HCEC 1CT (cell line): Measurements from ENCODE around the gene LZTR1.
"Not testable (repeated sequence)": the region's sequence is repeated elsewhere in the genome, so short reads cannot be mapped to it uniquely, and the experiment has no call there.

Source experiments
- DNase-seq: peaks from one replicate; pipeline ENCODE4 v3.0.0-alpha.2; 2017

The LZTR1 gene

DNA sequence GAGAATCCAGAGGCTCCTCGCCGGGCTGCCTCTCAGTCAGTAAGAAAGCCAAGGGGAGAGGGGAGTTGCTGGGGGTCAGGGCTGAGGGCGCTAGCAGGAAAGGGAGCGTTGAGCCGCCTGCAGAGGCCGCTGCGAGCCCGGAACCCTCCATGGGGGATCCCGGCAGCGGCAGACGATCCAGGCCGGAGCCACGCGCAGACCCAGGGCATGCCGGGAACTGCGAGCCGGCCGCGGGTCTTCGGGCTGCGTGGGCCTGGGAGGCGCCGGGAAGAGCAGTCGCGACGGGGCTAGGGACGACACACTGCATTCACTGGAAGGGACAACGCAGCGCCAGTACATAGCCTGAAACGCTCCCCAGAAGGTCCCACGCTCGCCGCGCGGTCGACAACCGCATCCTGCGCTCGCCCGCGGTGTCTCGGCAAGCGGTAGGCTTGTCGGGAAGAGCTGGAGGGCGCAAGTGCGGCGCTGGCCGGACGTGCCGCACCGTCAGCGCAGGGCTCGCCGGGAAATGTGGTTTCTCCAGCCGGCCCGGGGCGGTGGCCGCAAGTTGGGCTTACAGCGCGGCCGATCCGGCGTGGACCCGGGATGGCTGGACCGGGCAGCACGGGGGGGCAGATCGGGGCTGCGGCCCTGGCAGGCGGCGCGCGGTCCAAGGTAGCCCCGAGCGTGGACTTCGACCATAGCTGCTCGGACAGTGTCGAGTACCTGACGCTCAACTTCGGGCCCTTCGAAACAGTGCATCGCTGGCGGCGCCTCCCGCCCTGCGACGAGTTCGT lies at the start of gene LZTR1:
Gene LZTR1 (plus strand): TSS at position 511 of the 776 bp plus-strand sequence. CDS start 75 bp downstream, at position 586.
- DNase-seq: peak; percentile 82

DNA sequence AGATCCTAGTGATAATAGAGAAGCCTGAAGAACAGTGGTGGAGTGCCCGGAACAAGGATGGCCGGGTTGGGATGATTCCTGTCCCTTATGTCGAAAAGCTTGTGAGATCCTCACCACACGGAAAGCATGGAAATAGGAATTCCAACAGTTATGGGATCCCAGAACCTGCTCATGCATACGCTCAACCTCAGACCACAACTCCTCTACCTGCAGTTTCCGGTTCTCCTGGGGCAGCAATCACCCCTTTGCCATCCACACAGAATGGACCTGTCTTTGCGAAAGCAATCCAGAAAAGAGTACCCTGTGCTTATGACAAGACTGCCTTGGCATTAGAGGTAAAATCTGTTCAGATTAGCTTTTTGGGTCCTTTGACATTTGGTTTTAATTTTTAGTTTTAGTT lies 48.2 kb upstream of the LZTR1 start:
- no peak for DNase-seq

DNA sequence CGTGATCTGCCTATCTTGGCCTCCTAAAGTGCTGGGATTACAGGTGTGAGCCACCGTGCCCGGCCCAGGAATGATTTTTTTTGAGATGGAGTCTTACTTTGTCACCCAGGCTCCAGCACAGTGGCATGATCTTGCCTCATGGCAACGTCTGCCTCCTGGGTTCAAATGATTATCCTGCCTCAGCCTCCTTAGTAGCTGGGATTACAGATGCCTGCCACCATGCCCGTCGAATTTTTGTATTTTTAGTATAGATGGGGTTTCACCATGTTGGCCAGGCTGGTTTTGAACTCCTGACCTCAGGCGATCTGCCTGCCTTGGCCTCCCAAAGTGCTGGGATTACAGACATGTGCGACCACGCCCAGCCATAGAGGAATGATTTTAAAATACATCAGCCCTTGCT lies 47.0 kb upstream of the LZTR1 start:
- DNase-seq: not testable (repeated sequence)

DNA sequence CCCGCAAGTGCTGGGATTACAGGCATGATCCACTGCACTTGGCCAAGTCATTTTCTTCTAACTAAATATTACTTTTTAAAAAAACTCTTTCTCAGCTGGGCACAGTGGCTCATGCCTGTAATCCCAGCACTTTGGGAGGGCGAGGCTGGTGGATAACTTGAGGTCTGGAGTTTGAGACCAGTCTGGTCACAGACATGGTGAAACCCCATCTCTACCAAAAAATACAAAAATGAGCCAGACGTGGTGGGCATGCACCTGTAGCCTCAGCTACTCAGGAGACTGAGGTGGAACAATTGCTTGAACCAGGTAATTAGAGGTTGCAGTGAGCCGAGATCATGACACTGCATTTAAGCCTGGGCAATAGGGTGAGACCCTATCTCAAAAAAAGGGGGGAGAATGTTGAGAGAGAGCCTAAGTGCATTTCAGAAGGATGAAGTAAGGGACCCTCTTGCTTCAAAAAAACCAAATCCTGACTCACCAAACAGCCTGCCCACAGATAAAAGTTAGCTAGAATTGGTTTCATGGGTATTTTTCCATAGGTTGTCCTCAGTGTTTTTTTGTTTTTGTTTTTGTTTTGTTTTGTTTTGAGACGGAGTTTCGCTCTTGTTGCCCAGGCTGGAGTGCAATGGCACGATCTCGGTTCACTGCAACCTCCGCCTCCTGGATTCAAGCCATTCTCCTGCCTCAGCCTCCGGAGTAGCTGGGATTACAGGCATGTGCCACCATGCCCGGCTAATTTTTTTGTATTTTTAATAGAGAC lies 46.1 kb upstream of the LZTR1 start:
- DNase-seq: not testable (repeated sequence)

DNA sequence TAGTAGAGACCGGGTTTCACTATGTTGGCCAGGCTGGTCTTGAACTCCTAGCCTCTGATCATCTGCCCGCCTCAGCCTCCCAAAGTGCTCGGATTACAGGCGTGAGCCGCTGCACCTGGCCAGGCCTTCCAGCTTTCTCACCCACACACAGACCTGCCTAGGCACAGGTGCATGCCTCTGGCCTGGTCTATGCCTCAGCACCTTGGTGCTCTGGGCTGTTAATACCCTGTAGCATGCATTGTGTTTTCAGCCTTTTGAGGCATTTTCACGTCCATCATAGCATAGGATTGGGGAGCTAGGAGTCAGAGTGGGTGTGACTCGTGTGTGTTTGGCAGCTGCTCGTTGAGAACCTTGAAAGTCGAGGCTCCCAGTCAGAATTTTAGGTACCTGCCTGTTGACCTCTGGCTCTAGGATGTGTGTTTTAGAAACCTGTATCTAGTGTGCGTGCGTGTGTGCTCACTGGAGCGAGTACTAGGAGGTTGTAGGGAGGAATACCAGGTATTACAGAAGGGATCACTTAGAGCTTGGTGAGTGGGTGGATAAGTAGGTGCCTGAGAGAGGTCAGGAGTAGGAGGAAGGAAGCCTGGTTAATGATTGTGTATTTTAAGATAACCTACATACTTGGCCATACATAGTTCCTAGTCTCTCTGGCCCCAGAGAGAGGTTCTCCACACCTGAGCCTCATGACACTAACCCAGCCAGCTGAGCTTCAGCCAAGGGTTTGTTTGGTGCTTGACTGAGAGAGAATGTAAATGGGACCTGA lies 44.9 kb upstream of the LZTR1 start:
- no peak for DNase-seq

DNA sequence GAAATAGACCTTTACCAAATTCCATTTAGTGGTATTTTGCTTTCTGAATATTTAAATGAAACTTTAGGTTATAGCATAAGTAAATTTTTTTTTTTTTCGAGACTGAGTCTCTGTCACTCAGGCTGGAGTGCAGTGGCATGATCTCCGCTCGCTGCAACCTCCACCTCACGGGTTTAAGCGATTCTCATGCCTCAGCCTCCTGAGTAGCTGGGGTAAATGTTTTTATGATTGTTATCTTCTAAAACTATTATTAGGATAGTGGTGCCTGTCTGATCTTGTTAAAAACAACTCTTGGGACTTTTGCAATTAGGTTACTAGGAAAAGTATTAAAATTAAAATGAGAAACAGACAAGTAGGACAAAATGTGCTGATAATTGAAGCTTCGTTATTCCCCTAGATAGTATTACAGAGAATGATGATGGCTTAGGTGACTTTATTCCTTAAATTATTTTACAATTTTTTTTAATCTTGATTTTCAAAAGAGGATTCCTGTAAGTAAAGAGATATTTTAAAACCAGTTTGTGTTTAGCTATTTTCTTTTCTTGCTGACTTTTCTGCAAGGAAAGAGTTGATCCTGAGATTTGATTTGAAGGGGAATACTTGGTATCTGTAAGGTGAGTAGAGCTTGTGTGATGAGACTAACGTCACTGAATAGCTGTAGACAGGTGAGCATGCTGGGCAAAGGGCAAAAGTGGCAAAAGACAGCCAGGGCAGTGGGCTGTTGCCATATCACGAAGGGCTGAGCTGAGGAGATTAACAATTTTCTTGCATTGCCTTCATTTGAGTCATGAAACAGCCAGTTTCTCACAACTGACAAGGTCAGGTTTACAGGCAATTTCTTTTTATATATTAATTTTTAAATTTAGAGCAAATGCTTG lies 44.1 kb upstream of the LZTR1 start:
- no peak for DNase-seq

DNA sequence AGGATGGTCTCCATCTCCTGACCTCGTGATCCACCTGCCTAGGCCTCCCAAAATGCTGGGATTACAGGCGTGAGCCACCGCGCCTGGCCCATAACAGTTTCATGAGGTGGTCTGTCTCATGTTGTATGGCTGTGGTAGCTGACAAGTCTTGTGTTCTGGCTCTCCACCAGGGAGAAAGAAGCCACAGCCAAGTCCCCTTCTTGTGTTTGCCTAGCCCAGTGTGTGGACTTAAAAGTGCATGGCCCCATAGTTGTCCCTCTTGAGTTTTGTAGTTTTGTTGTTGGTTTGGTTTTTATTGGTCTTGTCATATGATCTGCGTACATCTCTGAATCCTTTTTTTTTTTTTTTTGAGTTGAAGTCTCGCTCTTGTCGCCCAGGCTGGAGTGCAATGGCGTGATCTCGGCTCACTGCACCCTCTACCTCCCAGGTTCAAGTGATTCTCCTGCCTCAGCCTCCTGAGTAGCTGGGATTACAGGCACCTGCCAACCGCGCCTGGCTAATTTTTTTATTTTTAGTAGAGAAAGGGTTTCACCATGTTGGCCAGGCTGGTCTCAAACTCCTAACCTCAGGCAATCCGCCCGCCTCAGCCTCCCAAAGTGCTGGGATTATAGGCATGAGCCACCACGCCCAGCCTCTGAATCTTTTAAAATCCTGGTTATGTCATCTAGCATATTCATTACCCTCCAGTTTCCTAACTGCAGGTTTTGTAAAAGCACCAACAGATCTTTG lies 42.5 kb upstream of the LZTR1 start:
- not testable (repeated sequence) for DNase-seq

DNA sequence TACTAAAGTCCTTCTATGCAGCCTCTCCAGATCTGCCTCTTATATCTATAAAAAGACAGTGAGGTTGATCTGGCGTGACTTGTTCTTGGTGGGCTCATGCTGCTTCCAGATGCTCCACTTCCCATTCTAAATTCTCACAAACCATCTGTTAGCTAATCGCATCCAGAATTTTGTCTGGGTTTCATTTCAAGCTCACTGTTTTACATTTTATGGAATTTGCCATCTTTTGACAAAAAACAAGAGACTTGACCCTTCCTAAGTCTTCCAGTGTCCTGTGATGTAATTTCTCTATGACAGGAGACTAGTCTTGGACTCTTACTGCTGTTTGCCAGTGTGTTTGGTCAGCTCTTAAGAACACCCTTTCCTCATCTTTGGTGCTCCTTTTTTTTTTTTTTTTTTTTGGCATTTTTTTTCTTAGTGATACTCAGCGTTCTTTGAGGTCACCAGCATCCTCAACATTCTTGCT lies 41.9 kb upstream of the LZTR1 start:
- no peak for DNase-seq

DNA sequence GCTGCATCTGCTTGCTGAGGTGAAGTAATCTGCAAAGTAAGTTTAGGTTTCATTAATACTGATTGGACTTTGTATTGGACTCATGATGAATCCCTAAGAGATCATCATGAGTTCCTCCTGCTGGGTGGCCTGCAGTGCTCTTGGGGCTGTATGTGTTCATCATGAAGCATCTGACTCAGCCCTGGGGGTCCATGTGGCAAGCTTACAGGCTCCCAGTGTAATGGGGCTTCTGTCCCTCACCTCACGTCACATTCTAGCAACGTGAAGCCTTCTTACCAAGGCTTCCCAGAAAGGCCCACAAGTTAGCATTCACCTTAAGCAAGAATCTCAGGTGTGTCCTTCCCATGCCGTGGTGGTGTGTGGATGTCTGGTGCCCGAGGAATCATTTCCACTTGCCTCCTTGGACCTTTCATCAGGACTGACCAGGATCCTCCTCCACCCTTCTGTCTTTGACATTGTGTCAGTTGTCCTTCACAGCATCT lies 41.2 kb upstream of the LZTR1 start:
- no peak for DNase-seq

DNA sequence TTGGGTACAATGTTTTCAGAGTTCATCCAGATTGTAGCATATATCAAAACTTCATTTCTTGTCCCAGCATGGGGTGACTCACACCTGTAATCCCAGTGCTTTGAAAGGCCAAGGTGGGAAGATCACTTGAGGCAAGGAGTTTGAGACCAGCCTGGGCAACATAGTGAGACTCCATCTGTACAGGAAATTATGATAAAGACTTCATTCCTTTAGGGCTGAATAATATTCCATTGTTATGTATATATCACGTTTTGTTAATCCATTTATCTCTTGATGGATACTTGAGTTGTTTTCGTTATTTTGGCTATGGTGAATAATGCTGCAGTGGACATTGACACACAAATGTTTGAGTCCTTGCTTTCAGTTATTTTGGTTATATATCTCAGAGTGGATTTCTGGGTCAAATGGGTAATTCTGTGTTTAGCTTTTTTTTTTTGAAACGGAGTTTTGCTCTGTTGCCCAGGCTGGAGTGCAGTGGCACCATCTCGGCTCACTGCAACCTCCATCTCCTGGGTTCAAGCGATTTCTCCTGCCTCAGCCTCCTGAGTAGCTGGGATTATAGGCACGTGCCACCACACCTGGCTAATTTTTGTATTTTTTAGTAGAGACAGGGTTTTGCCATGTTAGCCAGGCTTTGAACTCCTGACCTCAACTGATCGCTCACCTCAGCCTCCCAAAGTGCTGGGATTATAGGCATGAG lies 39.7 kb upstream of the LZTR1 start:
- not testable (repeated sequence) for DNase-seq

DNA sequence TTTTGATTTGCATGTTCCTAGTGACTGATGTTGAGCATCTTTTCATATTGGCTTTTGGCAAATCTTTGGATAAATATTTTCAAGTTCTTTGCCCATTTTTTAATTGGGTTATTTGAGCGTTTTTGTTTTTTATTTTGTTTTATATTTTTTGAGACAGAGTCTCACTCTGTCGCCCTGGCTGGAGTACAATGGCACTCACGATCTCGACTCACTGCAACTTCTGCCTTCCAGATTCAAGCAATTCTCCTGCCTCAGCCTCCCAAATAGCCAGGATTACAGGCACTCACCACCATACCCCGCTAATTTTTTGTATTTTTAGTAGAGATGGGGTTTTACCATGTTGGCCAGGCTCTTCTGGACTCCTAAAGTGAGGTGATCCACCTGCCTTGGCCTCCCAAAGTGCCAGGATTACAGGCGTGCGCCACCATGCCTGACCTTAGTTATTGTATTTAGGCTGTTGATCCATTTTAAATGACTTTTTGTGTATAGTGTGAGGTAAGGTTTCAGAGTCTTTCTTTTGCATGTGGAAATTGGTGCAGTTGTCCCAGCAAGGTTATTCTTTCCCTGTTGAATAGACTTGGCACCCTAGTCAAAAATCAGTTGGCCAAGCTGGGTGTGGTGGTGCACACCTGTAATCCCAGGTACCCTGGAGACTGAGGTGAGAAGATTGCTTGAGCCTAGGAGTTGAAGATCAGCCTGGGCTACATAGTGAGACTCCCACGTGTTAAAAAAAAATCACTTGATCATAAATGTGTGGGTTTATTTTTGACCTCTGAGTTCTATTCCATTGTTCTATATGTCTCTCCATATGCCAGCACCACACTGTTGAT lies 38.8 kb upstream of the LZTR1 start:
- no peak for DNase-seq

DNA sequence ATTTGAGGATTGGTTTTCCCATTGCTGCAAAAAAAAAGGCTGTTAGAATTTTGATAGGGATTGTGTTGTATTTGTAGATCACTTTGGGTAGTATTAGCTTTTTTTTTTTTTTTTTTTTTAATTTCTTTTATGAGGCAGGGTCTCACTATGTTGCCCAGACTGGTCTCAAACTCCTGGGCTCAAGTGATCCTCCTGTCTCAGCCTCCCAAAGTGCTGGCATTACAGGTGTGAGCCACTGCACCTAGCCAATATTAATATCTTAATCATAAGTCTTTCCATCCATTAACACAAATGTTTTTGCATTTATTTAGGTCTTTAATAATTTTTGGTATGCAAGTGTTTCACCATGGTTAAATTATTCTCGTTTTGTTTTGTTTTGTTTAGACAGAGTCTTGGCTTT lies 38.1 kb upstream of the LZTR1 start:
- DNase-seq: no peak

DNA sequence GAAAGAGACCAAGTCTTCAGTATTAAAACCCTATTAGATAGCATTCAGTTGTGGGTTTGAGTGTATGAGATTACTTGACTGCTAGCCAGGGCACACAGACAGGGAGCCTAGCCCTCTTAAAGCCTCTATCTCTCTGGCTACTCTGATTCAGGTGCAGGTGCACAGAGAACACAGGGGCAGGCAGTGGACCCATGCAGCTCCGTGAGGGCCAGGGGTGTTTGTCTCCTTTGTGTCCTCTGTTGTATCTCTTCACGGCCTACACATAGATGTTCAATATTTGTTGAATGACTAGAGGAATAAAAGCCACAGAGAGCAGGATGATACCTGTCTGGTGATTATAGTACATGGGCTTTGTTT lies 36.5 kb upstream of the LZTR1 start:
- DNase-seq: no peak

DNA sequence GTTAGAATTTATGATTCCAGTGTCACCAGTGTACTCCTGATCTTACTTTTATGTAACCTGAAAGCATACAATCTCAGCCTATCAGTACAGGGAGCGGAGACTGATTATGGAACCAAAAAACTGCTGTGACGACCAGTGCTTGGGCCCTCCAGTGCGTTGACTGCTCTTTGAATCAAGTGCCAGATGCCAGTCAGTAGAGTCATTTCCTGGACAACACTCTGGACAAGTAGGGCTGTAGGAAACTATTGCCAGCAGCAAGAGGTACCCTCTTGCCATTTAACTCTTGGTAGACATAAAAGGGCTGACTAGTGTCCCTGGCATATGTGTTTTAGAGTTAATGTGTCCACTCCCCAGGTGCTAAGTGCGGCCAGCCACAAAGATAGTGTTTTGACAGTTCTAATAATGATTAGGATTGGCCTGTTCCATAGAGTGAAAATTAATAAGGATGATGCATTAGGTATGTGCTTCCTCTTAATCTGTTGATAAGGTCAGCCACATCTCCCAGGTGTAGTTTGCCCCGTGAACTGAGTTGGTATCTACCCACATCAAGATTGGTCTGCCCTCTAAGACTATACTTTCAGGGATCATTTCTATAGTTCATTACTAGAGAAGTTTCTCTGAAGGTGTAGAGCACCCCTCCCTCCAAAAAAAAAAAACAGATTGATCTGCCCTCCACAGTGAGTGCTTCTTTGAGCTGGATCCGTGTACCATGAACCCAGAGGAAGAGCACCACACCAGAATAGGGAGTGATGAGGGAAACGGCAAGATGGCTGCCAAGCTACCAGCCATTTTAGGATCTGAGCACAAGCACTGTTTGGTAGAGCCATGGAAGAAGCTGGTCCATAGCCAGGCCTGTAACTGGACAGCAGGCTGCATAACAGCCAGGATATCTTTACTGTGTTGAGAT lies 35.8 kb upstream of the LZTR1 start:
- peak; percentile 22 for DNase-seq

DNA sequence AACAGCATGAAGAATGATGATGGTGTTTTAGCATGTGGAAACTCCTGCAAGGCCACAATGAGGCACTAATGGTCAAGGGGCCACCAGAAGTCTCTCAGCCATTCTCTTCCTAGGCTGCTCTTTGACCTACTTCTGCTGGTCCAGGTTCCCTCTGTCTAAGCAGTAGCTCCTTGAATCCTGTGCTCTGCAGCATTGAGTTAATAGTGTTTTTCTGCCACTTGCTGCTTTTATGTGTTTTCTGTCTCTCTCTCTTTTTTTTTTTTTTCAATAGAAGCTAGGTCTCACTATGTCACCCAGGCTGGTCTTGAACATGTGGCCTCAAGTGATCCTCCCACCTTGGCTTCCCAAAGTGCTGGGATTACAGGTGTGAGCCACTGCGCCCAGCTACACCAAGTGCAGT lies 35.1 kb upstream of the LZTR1 start:
- DNase-seq: no peak

DNA sequence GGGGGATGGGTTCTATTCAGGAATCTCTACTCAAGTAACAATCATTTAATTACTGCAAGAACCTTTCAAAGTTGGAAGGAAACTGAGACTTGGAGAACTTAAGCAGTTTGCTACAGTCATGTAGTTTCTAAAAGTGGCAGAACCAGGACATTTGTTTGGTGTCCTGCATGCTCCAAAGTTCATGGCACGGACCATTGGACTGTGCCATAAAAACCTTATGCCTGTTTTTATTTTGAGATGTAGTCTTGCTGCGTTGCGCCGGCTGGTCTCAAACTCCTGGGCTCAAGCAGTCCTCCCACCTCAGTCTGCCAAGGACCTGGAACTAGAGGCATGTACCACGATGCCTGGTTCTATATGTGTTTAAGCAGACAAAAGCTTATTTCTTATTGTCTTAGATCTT lies 33.6 kb upstream of the LZTR1 start:
- no peak for DNase-seq

DNA sequence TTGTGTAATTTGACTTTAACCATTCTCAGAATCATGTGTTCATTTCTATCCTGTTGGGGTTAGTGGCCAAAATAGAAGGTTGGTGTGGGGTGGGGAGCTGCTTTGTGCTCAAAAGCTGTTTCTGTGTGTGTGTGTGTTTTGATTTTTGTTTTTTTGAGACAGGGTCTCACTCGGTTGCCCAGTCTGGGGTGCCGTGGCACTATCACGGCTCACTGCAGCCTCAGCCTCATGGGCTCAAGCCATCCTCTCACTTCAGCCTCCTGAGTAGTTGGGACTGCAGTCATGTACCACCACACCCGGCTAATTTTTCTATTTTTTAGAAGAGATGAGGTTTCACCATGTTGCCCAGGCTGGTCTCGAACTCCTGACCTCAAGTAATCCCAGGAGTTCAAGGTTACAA lies 33.1 kb upstream of the LZTR1 start:
- DNase-seq: no peak

DNA sequence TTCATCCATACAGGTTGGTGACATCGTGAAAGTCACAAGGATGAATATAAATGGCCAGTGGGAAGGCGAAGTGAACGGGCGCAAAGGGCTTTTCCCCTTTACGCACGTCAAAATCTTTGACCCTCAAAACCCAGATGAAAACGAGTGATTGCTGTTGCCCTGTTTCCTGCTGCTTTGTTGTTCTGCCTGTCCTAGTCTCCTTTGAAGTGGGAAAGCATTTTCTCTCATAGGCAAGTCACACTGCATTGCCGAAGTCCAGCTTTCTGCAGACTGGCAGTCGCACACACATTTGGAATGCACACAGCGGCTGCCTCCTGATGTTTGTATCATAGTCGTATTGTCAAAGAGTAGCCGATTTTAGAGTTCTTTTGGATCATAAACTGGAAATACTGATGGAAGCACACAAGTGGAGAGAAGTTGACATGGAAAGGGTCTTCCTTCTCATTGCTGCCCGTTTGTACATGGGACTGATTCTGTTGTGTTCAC lies 32.4 kb upstream of the LZTR1 start:
- no peak for DNase-seq
